HL-60 (cell line): ENCODE results near the gene MAP3K19.
A peak's percentile ranks its signal among the peaks of the same experiment; 100 is the strongest.

ENCODE experiments used
- GABPA ChIP-seq: IDR thresholded peaks from 2 replicates; pipeline ENCODE4 v1.6.1; 2012; ENCODE audit warnings: low read depth
- TF ChIP-seq, protein P1 (sequence below): IDR thresholded peaks from one replicate; pipeline ENCODE4 v1.5.1; 2011; ENCODE audit warnings: low read length, control low read depth, inconsistent platforms; ENCODE audit not compliant: insufficient read depth

- TF ChIP-seq, protein P1, sequence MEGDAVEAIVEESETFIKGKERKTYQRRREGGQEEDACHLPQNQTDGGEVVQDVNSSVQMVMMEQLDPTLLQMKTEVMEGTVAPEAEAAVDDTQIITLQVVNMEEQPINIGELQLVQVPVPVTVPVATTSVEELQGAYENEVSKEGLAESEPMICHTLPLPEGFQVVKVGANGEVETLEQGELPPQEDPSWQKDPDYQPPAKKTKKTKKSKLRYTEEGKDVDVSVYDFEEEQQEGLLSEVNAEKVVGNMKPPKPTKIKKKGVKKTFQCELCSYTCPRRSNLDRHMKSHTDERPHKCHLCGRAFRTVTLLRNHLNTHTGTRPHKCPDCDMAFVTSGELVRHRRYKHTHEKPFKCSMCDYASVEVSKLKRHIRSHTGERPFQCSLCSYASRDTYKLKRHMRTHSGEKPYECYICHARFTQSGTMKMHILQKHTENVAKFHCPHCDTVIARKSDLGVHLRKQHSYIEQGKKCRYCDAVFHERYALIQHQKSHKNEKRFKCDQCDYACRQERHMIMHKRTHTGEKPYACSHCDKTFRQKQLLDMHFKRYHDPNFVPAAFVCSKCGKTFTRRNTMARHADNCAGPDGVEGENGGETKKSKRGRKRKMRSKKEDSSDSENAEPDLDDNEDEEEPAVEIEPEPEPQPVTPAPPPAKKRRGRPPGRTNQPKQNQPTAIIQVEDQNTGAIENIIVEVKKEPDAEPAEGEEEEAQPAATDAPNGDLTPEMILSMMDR, result peak; percentile 24
- no peak for TF ChIP-seq GABPA
These were observed 3.9 kb downstream of the MAP3K19 start for GRCh38 chr2:135043345-135043744.
